Fibroblast of skin of left biceps (primary cell): Measurements from ENCODE around the gene TPRG1.
"Not testable (repeated sequence)": the region's sequence is repeated elsewhere in the genome, so short reads cannot be mapped to it uniquely, and the experiment has no call there.

Source experiments
- DNase-seq, 2 experiments: peaks; one replicate each; pipeline ENCODE4 v3.0.0-alpha.2; 2013; ENCODE audit warnings: low read depth in 2 of 2

TPRG1 gene

GRCh38 chr3:189311521-189311920 lies 139.8 kb downstream of the TPRG1 start:
- DNase-seq = no peak

- no peak for DNase-seq
Observed at GRCh38 chr3:189312866-189313265, 141.1 kb downstream of the TPRG1 start.

GRCh38 chr3:189316296-189317019 lies 144.7 kb downstream of the TPRG1 start:
- DNase-seq = no peak

GRCh38 chr3:189317911-189318310 lies 146.1 kb downstream of the TPRG1 start:
- no peak for DNase-seq

- DNase-seq = no peak
Observed at GRCh38 chr3:189320511-189320910, 148.7 kb downstream of the TPRG1 start.

GRCh38 chr3:189322339-189322738 lies 150.6 kb downstream of the TPRG1 start:
- DNase-seq = no peak

GRCh38 chr3:189324538-189325138 lies 152.9 kb downstream of the TPRG1 start:
- DNase-seq = peak; percentile 34 to 39

- no peak for DNase-seq
Observed at GRCh38 chr3:189325454-189325853, 153.7 kb downstream of the TPRG1 start.

GRCh38 chr3:189329630-189330029 lies 157.9 kb downstream of the TPRG1 start:
- not testable (repeated sequence) for DNase-seq

- DNase-seq = no peak
Observed at GRCh38 chr3:189330066-189330465, 158.3 kb downstream of the TPRG1 start.

- no peak for DNase-seq
Observed at GRCh38 chr3:189331002-189331418, 159.2 kb downstream of the TPRG1 start.

GRCh38 chr3:189334064-189334920 lies 162.5 kb downstream of the TPRG1 start:
- no peak for DNase-seq

- DNase-seq = no peak
Observed at GRCh38 chr3:189337673-189338091, 165.9 kb downstream of the TPRG1 start.

GRCh38 chr3:189338366-189338765 lies 166.6 kb downstream of the TPRG1 start:
- no peak for DNase-seq

- no peak for DNase-seq
Observed at GRCh38 chr3:189339996-189340395, 168.2 kb downstream of the TPRG1 start.

- DNase-seq = no peak
Observed at GRCh38 chr3:189340680-189341460, 169.1 kb downstream of the TPRG1 start.

- DNase-seq = no peak
Observed at GRCh38 chr3:189342811-189343210, 171.0 kb downstream of the TPRG1 start.

- DNase-seq = no peak
Observed at GRCh38 chr3:189344996-189345395, 173.2 kb downstream of the TPRG1 start.

GRCh38 chr3:189349772-189350171 lies 178.0 kb downstream of the TPRG1 start:
- no peak for DNase-seq

GRCh38 chr3:189353318-189353965 lies 181.7 kb downstream of the TPRG1 start:
- no peak for DNase-seq
